Activated CD4-positive, alpha-beta memory T cell treated with anti-CD3 and anti-CD28 coated beads for 36 hours (primary cell): ENCODE measurements around the gene CYB5D1. TPM values are rescaled to one million over a fixed set of nuclear protein-coding genes. Genes with fewer than 3 reads are reported as not detected.
"Not testable (repeated sequence)": the region's sequence is repeated elsewhere in the genome, so short reads cannot be mapped to it uniquely, and the experiment has no call there.

ENCODE experiments used
- CTCF ChIA-PET: fragments of 350-600 bp; sonication (Branson Sonifier 250); formaldehyde crosslinking; loops from one replicate; lab custom pipeline; 2021; ENCODE audit warnings: antibody characterized with exemption, inconsistent platforms; lab: Charles Lee
- POLR2A ChIA-PET: fragments of 350-600 bp; sonication (Branson Sonifier 250); formaldehyde crosslinking; loops from one replicate; lab custom pipeline; 2021; ENCODE audit warnings: antibody characterized with exemption; lab: Charles Lee
- DNase-seq: peaks from one replicate; pipeline ENCODE4 v3.0.0-alpha.2; 2020
- H3K27ac Mint-ChIP-seq: one replicate; pipeline ENCODE4 v1.8.0; 2021; ENCODE audit warnings: mixed read lengths
- H3K27me3 Mint-ChIP-seq: one replicate; pipeline ENCODE4 v1.8.0; 2021; ENCODE audit warnings: mixed read lengths
- H3K36me3 Mint-ChIP-seq: one replicate; pipeline ENCODE4 v1.8.0; 2021; ENCODE audit warnings: mixed read lengths
- H3K4me1 Mint-ChIP-seq: one replicate; pipeline ENCODE4 v1.8.0; 2021; ENCODE audit warnings: low read depth, mixed read lengths
- H3K4me3 Mint-ChIP-seq: one replicate; pipeline ENCODE4 v1.8.0; 2021; ENCODE audit warnings: mild to moderate bottlenecking, mixed read lengths
- H3K9me3 Mint-ChIP-seq: one replicate; pipeline ENCODE4 v1.8.0; 2021; ENCODE audit warnings: mixed read lengths
- intact Hi-C: fragments of 100-400 bp; cut with micrococcal nuclease; formaldehyde crosslinking; loops from one replicate; pipeline ENCODE4 v1.15.1; 2023
- total RNA-seq, 2 experiments: library from RNA; stranded (reverse); gene quantifications; one replicate each; pipeline ENCODE4 v1.2.3, GENCODE V29; 2021

Gene CYB5D1
- total RNA-seq, result 1 to 10 TPM; 6.0 to 6.9 TPM

GRCh38 chr17:7857713-7858521, at the start of gene CYB5D1:
Gene CYB5D1 (plus strand): TSS chr17:7858003. CDS start chr17:7858135, 132 bp downstream.
- POLR2A ChIA-PET, result interaction anchor here (0.8 to 2.3 kb wide), 12 partner anchors 15 to 315 kb away, joined by 3 to 19 read pairs (median 5); partner anchors contain the start of genes KDM6B, RNF227 and WRAP53
- DNase-seq, result peak; percentile 92
- H3K27me3 Mint-ChIP-seq, result no peaks in the 10 kb centered on the region
- H3K4me1 Mint-ChIP-seq, result peaks cover 20% of the 10 kb centered on the region
- no peak within 1 kb of the TSS for H3K27ac Mint-ChIP-seq
- no peak within 1 kb of the TSS for H3K4me3 Mint-ChIP-seq
- CTCF ChIA-PET, result interaction anchor here (0.6 to 9.3 kb wide), 21 partner anchors 7 to 221 kb away, joined by 3 to 134 read pairs (median 6); partner anchors contain the start of genes CNTROB, RNF227 and TRAPPC1
- H3K9me3 Mint-ChIP-seq, result no peaks in the 10 kb centered on the region
- intact Hi-C loops, result loop anchor here (1.0 to 10.0 kb wide), 7 partner anchors 16 to 172 kb away; no protein-coding TSS in a partner anchor
- peaks cover 13% of the 10 kb centered on the region for H3K36me3 Mint-ChIP-seq

- no peak overlapping the region for H3K27ac Mint-ChIP-seq
- CTCF ChIA-PET, result no interaction called here
- intact Hi-C loops, result no loop called here
These were observed 48.6 kb upstream of the CYB5D1 start for GRCh38 chr17:7809086-7809790.

GRCh38 chr17:7809791-7810343, 47.9 kb upstream of the CYB5D1 start:
- H3K4me1 Mint-ChIP-seq, CTCF ChIA-PET, intact Hi-C loops, H3K9me3 Mint-ChIP-seq, H3K36me3 Mint-ChIP-seq, POLR2A ChIA-PET, H3K27ac Mint-ChIP-seq, H3K4me3 Mint-ChIP-seq, DNase-seq, H3K27me3 Mint-ChIP-seq: not testable (repeated sequence)

More at GRCh38 chr17:7809086-7809790, 48.6 kb upstream of the CYB5D1 start:
- no peaks in the 10 kb centered on the region for H3K36me3 Mint-ChIP-seq
- DNase-seq, result no peak
- no peaks in the 10 kb centered on the region for H3K4me1 Mint-ChIP-seq
- POLR2A ChIA-PET, result no interaction called here
- H3K4me3 Mint-ChIP-seq, result no peak overlapping the region
- H3K9me3 Mint-ChIP-seq, result no peaks in the 10 kb centered on the region
- H3K27me3 Mint-ChIP-seq, result peaks cover 10% of the 10 kb centered on the region

GRCh38 chr17:7811251-7811650, 46.6 kb upstream of the CYB5D1 start:
- no peak overlapping the region for H3K27ac Mint-ChIP-seq
- no peak for DNase-seq
- H3K4me1 Mint-ChIP-seq, result no peaks in the 10 kb centered on the region
- no peak overlapping the region for H3K4me3 Mint-ChIP-seq
- H3K27me3 Mint-ChIP-seq, result peaks cover 6% of the 10 kb centered on the region
- ChIA-PET CTCF (interaction anchor here (0.5 to 1.0 kb wide), 3 partner anchors 101 to 179 kb away, joined by 3 read pairs; no protein-coding TSS in a partner anchor), POLR2A (no interaction called here)
- intact Hi-C loops, result no loop called here
- H3K9me3 Mint-ChIP-seq, result no peaks in the 10 kb centered on the region
- no peaks in the 10 kb centered on the region for H3K36me3 Mint-ChIP-seq

GRCh38 chr17:7814969-7815368, 42.8 kb upstream of the CYB5D1 start:
- CTCF ChIA-PET, result interaction anchor here (1.1 kb wide), 2 partner anchors 175 to 278 kb away, joined by 3 read pairs; no protein-coding TSS in a partner anchor
- Mint-ChIP-seq H3K9me3 (no peaks in the 10 kb centered on the region), H3K27me3 (no peaks in the 10 kb centered on the region), H3K4me1 (no peaks in the 10 kb centered on the region), H3K36me3 (no peaks in the 10 kb centered on the region), H3K27ac (no peak overlapping the region), H3K4me3 (no peak overlapping the region)
- DNase-seq, result no peak
- POLR2A ChIA-PET, result no interaction called here
- intact Hi-C loops, result no loop called here

- POLR2A ChIA-PET, result interaction anchor here (0.6 kb wide), 1 partner anchor 180 kb away, joined by 4 read pairs; no protein-coding TSS in a partner anchor
- Mint-ChIP-seq H3K9me3 (no peaks in the 10 kb centered on the region), H3K36me3 (no peaks in the 10 kb centered on the region), H3K27ac (no peak overlapping the region), H3K4me3 (no peak overlapping the region), H3K4me1 (no peaks in the 10 kb centered on the region), H3K27me3 (no peaks in the 10 kb centered on the region)
- CTCF ChIA-PET, result interaction anchor here (0.8 to 1.7 kb wide), 2 partner anchors 172 to 173 kb away, joined by 3 to 5 read pairs; no protein-coding TSS in a partner anchor
- no peak for DNase-seq
- intact Hi-C loops, result no loop called here
These were observed 40.7 kb upstream of the CYB5D1 start for GRCh38 chr17:7816926-7817642.

GRCh38 chr17:7817643-7817964, 40.2 kb upstream of the CYB5D1 start:
- DNase-seq, result no peak
- Mint-ChIP-seq H3K27ac (no peak overlapping the region), H3K36me3 (no peaks in the 10 kb centered on the region), H3K27me3 (no peaks in the 10 kb centered on the region), H3K4me3 (no peak overlapping the region), H3K9me3 (no peaks in the 10 kb centered on the region), H3K4me1 (no peaks in the 10 kb centered on the region)
- POLR2A ChIA-PET, result no interaction called here
- intact Hi-C loops, result no loop called here
- CTCF ChIA-PET, result no interaction called here

- Mint-ChIP-seq H3K9me3 (no peaks in the 10 kb centered on the region), H3K4me3 (no peak overlapping the region), H3K27me3 (no peaks in the 10 kb centered on the region), H3K36me3 (no peaks in the 10 kb centered on the region), H3K4me1 (no peaks in the 10 kb centered on the region), H3K27ac (no peak overlapping the region)
- intact Hi-C loops, result no loop called here
- no peak for DNase-seq
- ChIA-PET CTCF (interaction anchor here (1.0 kb wide), 1 partner anchor 48 kb away, joined by 3 read pairs; no protein-coding TSS in a partner anchor), POLR2A (no interaction called here)
These were observed 39.8 kb upstream of the CYB5D1 start for GRCh38 chr17:7818026-7818425.

- CTCF ChIA-PET, result interaction anchor here (0.5 to 1.2 kb wide), 4 partner anchors 15 to 328 kb away, joined by 3 to 5 read pairs (median 3); no protein-coding TSS in a partner anchor
- Mint-ChIP-seq H3K27ac (no peak overlapping the region), H3K36me3 (no peaks in the 10 kb centered on the region), H3K4me1 (no peaks in the 10 kb centered on the region), H3K9me3 (no peaks in the 10 kb centered on the region), H3K4me3 (no peak overlapping the region), H3K27me3 (no peaks in the 10 kb centered on the region)
- POLR2A ChIA-PET, result interaction anchor here (0.6 kb wide), 1 partner anchor 133 kb away, joined by 3 read pairs; no protein-coding TSS in a partner anchor
- no peak for DNase-seq
- intact Hi-C loops, result no loop called here
These were observed 38.8 kb upstream of the CYB5D1 start for GRCh38 chr17:7818746-7819645.

- no peak for DNase-seq
- no peaks in the 10 kb centered on the region for H3K36me3 Mint-ChIP-seq
- H3K4me3 Mint-ChIP-seq, result no peak overlapping the region
- no peaks in the 10 kb centered on the region for H3K27me3 Mint-ChIP-seq
- POLR2A ChIA-PET, result no interaction called here
- intact Hi-C loops, result no loop called here
- no peak overlapping the region for H3K27ac Mint-ChIP-seq
- CTCF ChIA-PET, result interaction anchor here (1.0 to 6.8 kb wide), 4 partner anchors 14 to 221 kb away, joined by 3 to 57 read pairs (median 8); partner anchors contain the start of gene KDM6B
- H3K9me3 Mint-ChIP-seq, result no peaks in the 10 kb centered on the region
- H3K4me1 Mint-ChIP-seq, result no peaks in the 10 kb centered on the region
These were observed 37.6 kb upstream of the CYB5D1 start for GRCh38 chr17:7820231-7820630.
